Effector memory CD8-positive, alpha-beta T cell (primary cell): Measurements from ENCODE around the gene MDP1.
A peak's percentile ranks its signal among the peaks of the same experiment; 100 is the strongest.
"Not testable (repeated sequence)": the region's sequence is repeated elsewhere in the genome, so short reads cannot be mapped to it uniquely, and the experiment has no call there.

Experiments
- ATAC-seq: fragments of 150-1000 bp; cut with Tn5 transposase; replicated peaks from 2 replicates; pipeline ENCODE4 v1.10.0; 2021; ENCODE audit warnings: mild to moderate bottlenecking, moderate library complexity
- DNase-seq, 3 experiments: peaks; one replicate each; pipeline ENCODE4 v3.0.0; 2021
- H3K27ac Mint-ChIP-seq, 2 donors: one replicate each; pipeline ENCODE4 v1.8.0; 2022; ENCODE audit warnings: mild to moderate bottlenecking in 2 of 2, mixed read lengths in 2 of 2, moderate library complexity in 2 of 2
- H3K27me3 Mint-ChIP-seq, 2 donors: one replicate each; pipeline ENCODE4 v1.8.0; 2022; ENCODE audit warnings: mixed read lengths in 2 of 2
- H3K36me3 Mint-ChIP-seq: one replicate; pipeline ENCODE4 v1.8.0; 2022; ENCODE audit warnings: mild to moderate bottlenecking, moderate library complexity, mixed read lengths; ENCODE audit not compliant: insufficient read depth
- H3K4me1 Mint-ChIP-seq, 2 donors: one replicate each; pipeline ENCODE4 v1.8.0; 2022; ENCODE audit warnings: low read depth in 2 of 2, mixed read lengths in 2 of 2
- H3K4me3 Mint-ChIP-seq, 2 donors: one replicate each; pipeline ENCODE4 v1.8.0; 2022; ENCODE audit warnings: mild to moderate bottlenecking in 2 of 2, mixed read lengths in 2 of 2, moderate library complexity in 2 of 2
- H3K9me3 Mint-ChIP-seq, 2 donors: one replicate each; pipeline ENCODE4 v1.8.0; 2022; ENCODE audit warnings: mixed read lengths in 2 of 2

MDP1 gene

DNA sequence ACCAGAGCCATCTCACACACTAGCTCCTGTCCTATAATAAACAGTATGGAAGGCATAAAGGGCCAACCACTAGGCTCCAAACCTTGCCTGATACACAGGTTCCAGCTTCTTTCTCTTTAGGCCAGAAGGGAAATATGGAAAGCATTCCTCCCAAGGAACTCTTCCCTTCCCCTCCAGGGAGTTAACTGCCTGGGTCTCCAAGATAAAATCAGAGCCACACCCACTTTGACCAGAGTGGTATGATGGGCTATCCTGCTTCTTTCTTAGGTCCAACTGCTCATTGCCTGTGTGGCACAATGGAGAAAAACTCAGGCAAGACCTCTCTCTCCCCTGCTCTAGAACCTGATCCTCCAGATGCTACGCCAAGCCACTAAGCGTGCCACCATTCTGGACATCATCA, 8.2 kb downstream of the MDP1 start:
- no peak for DNase-seq

DNA sequence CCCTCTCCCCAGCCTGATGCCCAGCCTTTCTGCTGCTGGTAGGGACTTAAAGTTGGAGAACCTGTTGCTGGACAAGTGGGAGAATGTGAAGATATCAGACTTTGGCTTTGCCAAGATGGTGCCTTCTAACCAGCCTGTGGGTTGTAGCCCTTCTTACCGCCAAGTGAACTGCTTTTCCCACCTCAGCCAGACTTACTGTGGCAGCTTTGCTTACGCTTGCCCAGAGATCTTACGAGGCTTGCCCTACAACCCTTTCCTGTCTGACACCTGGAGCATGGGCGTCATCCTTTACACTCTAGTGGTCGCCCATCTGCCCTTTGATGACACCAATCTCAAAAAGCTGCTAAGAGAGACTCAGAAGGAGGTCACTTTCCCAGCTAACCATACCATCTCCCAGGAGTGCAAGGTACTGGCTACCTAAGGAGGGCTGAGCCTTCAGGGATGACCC, 8.7 kb downstream of the MDP1 start:
- ATAC-seq (peak; percentile 91), DNase-seq (peak in 2 of 3 experiments; percentile 20 to 23)
- peaks cover 62% of the 10 kb centered on the region for H3K36me3 Mint-ChIP-seq
- no peaks in the 10 kb centered on the region for H3K27me3 Mint-ChIP-seq
- peak overlapping the region; percentile 22 to 46 for H3K4me3 Mint-ChIP-seq
- peaks cover 32 to 36% of the 10 kb centered on the region in 2 donors for H3K4me1 Mint-ChIP-seq
- H3K9me3 Mint-ChIP-seq: peaks cover 2 to 5% of the 10 kb centered on the region in 2 donors
- peak overlapping the region; percentile 93 to 95 for H3K27ac Mint-ChIP-seq

More for the DNA sequence above, 8.2 kb downstream of the MDP1 start:
- H3K27ac Mint-ChIP-seq: peak overlapping the region; percentile 93 to 95
- peaks cover 67% of the 10 kb centered on the region for H3K36me3 Mint-ChIP-seq
- peaks cover 2 to 5% of the 10 kb centered on the region in 2 donors for H3K9me3 Mint-ChIP-seq
- no peaks in the 10 kb centered on the region for H3K27me3 Mint-ChIP-seq
- ATAC-seq: no peak
- peaks cover 33 to 40% of the 10 kb centered on the region in 2 donors for H3K4me1 Mint-ChIP-seq
- no peak overlapping the region for H3K4me3 Mint-ChIP-seq

DNA sequence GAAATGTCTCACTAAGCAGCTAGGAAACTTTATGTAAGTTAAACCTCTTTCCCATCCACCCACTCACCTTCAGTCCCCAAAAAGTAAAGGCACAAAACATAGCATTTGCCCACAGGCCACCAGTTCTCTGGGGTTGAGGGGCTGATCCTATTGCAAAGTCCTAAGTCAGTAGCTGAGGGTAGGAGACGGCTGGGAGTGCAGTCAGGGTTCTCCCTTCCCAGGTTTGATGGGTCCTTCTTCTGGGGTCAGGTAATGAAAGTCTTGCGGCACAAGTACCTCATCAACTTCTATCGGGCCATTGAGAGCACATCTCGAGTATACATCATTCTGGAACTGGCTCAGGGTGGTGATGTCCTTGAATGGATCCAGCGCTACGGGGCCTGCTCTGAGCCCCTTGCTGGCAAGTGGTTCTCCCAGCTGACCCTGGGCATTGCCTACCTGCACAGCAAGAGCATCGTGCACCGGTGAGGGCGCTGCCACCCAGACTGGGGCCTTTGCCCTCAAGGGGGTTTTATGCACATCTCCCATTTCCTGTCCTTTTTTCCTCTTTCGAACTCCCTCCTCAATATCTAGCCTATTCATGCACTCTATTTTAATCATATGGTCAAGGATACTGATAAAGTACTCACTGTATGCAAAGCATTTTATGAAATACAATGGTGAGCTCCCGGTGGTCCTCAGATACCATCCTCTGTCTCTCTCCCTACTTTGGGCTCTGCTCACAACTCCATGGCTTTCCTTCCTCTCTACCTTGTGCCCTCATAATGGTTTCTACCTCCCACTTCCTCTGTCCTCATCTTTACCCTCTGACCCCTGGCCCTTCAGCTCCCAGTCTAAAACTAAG, 9.4 kb downstream of the MDP1 start:
- Mint-ChIP-seq H3K36me3 (peaks cover 60% of the 10 kb centered on the region), H3K9me3 (peaks cover 2 to 5% of the 10 kb centered on the region in 2 donors), H3K4me3 (peak overlapping the region in 1 of 2 donors; percentile 46), H3K27me3 (no peaks in the 10 kb centered on the region), H3K27ac (peak overlapping the region; percentile 93 to 95), H3K4me1 (peaks cover 29 to 33% of the 10 kb centered on the region in 2 donors)
- no peak for ATAC-seq
- no peak for DNase-seq

DNA sequence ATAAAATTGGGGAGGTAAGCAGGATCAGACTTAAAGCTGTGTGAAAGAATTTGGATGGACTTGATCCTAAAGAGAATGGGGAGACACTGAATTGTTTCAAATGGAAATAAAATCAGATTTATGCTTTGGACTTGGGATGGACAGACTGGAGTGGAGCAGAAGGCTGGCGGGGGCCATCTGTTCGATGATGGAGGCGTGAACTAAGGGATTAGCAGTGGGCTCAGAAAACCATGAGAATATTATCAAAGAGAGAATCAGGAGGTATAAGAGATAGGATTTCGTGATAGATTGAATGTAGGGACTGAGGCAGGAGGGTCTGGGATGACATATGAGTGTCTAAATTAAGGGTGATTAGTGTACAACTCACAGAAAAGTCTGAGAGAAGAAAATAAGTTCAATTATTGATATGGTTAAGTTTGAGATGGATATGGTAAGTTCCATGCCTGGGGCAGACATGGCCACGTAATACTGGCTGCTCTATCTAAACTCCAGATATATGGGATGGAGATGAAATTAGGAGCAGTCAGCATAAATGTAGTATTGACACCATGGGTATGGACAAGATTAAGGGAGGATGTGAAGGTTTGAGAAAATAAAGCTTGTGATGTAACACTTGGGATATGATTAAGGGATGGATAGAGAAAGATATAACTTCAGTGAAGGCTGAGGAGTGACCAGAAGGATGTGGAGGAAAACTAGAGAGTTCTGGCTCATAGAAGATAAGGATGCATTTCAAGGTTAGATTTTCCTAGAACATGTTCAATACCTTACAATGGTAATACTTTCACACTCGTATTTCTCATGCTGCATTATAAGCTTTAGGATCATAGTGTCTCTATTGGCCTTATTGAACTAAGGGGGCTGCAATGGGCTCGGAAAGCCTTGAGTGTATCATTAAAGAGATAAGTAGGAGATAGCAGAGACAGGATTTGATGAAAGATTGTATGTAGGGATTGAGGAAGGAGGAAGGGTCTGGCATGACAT, 11.4 kb downstream of the MDP1 start:
- H3K36me3 Mint-ChIP-seq: peaks cover 49% of the 10 kb centered on the region
- no peak overlapping the region for H3K27ac Mint-ChIP-seq
- no peak overlapping the region for H3K4me3 Mint-ChIP-seq
- H3K4me1 Mint-ChIP-seq: peaks cover 21 to 26% of the 10 kb centered on the region in 2 donors
- H3K9me3 Mint-ChIP-seq: peaks cover 2 to 5% of the 10 kb centered on the region in 2 donors
- H3K27me3 Mint-ChIP-seq: no peaks in the 10 kb centered on the region
- DNase-seq: no peak
- no peak for ATAC-seq

- peaks cover 45% of the 10 kb centered on the region for H3K36me3 Mint-ChIP-seq
- DNase-seq, H3K4me3 Mint-ChIP-seq, H3K9me3 Mint-ChIP-seq, ATAC-seq, H3K27ac Mint-ChIP-seq, H3K27me3 Mint-ChIP-seq: not testable (repeated sequence)
- peaks cover 30 to 36% of the 10 kb centered on the region in 2 donors for H3K4me1 Mint-ChIP-seq
Measured at GRCh38 chr14:24203249-24203886, 12.5 kb downstream of the MDP1 start.

DNA sequence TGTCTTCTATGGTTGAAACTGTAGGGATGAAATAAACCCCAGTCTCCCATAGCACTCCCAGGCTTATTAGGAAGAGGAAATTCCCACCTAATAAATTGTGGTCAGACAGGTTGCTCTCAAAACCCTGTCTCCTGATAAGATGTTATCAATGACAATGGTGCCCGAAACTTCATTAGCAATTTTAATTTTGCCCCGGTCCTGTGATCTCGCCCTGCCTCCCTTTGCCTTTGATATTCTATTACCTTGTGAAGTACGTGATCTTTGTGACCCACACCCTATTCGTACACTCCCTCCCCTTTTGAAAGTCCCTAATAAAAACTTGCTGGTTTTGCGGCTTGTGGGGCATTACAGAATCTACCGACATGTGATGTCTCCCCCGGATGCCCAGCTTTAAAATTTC, 13.3 kb downstream of the MDP1 start:
- not testable (repeated sequence) for H3K27ac Mint-ChIP-seq, H3K27me3 Mint-ChIP-seq, DNase-seq, ATAC-seq, H3K4me3 Mint-ChIP-seq, H3K9me3 Mint-ChIP-seq
- peaks cover 40% of the 10 kb centered on the region for H3K36me3 Mint-ChIP-seq
- H3K4me1 Mint-ChIP-seq: peaks cover 26 to 32% of the 10 kb centered on the region in 2 donors

GRCh38 chr14:24198814-24199524, 16.9 kb downstream of the MDP1 start:
- H3K27ac Mint-ChIP-seq: peak overlapping the region; percentile 68 to 73
- no peak overlapping the region for H3K4me3 Mint-ChIP-seq
- DNase-seq (no peak), ATAC-seq (no peak)
- peaks cover 2 to 5% of the 10 kb centered on the region in 2 donors for H3K9me3 Mint-ChIP-seq
- H3K4me1 Mint-ChIP-seq: peaks cover 33 to 35% of the 10 kb centered on the region in 2 donors
- no peaks in the 10 kb centered on the region for H3K27me3 Mint-ChIP-seq
- peaks cover 48% of the 10 kb centered on the region for H3K36me3 Mint-ChIP-seq

DNA sequence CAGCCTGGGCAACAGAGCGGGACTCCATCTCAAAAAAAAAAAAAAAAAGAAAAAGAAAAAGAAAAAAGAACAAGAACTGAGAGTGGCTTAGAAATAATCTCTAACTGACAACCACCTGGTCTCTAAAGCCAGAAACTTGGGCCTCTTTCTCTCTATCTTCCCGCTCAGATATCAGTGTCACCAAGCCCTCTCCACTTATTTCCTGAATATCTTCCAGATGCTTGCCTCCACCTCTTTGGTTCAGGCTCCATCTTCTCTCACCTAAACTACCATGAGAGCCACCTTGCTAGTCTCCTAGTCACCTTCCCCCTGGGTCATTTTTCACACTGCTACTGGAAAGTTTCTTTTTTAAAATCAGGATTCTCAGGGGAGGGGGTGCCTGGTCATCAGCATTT, 18.8 kb downstream of the MDP1 start:
- Mint-ChIP-seq H3K4me1 (peaks cover 30 to 36% of the 10 kb centered on the region in 2 donors), H3K9me3 (no peaks in the 10 kb centered on the region), H3K27me3 (no peaks in the 10 kb centered on the region), H3K36me3 (peaks cover 50% of the 10 kb centered on the region), H3K4me3 (peak overlapping the region; percentile 92 to 93), H3K27ac (peak overlapping the region; percentile 99 to 100)
- DNase-seq (no peak), ATAC-seq (no peak)

DNA sequence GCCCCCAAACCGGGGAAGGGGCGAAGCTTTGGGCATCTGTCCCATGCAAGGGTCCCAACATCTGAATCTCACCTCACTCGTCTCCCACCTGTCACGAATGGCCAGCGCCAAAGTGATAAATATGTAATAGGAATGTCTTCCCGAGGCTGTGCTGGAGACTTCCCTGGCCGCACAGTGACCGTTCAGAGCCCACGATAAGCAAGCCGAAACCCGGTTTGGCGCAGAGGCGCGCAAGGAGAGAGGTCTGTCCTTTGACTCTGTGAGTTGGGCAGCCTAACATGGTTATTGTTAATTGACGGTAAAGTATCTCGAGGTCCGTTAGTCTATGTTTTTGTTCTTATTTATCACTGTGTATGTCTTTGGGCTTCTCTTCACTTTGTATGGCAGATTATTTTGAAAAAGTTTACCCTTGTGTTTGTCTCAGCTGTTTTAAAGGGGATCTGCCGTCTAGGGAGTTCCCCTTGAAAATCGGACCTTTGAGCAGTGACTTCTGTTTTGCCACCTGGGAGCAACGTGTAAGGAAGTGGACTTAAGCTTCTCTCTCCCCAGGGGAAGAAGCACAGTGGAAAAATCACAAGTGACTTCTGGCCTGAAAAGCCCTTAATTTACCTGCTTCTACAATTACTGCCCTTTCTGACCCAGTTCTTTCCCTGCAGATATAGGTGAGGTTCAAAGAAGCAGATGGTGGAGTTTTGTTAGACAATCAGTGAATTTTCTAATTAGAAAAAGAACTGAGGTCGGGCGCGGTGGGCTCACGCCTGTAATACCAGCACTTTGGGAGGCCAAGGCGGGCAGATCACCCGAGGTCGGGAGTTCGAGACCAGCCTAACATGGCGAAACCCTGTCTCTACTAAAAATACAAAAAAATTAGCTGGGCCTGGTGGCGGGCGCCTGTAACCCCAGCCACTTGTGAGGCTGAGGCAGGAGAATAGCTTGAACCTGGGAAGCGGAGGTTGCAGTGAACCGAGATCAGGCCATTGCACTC, 19.5 kb downstream of the MDP1 start:
- Mint-ChIP-seq H3K27me3 (no peaks in the 10 kb centered on the region), H3K4me3 (peak overlapping the region; percentile 92 to 93), H3K9me3 (no peaks in the 10 kb centered on the region), H3K4me1 (peaks cover 30 to 37% of the 10 kb centered on the region in 2 donors), H3K36me3 (peaks cover 55% of the 10 kb centered on the region), H3K27ac (peak overlapping the region; percentile 99 to 100)
- ATAC-seq (no peak), DNase-seq (no peak)

DNA sequence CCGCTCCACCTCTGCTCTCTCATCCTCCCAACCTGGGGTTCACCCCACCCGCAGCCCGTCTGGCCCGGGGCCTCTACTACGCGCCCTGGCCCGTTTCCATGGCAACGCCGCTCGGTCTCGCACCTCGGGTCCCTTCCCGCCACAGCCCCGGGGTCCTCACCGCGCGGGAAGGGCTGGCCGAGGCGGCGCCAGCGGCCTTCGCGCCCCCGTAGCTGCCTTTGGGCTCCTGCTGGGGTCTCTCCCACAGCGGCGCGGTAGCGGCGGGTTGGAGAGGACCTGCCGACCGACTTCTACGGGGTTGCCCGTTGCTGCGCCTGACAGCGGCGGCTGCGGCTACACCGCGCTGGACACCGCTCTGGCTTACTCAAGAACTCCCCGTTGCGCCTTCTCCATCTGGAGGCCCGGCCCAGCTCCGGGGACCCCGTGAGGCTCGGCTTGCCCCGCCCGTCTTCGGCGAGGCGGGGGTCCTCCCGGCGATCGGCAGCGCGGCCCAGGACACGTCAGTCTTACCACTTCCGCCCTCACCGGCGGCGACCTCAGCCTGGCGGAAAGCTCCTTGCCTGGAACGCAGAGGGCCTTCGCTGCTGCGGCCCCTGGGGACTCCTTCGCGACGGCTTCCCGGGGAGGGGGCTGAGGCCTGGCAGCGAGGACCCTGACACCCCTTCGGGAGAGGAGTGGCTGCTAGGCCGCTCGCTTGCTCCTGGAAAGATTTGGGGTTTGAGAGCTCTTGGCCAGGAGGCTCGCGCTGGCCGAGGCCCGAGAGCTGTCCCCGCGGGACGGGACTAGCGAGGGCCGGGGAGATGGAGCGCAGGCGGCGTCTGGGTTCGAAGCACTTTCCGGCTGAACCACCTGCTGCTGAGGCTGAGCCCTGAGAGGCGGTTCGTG, 20.4 kb downstream of the MDP1 start, which contains the start of gene TM9SF1:
Gene TM9SF1 (minus strand): TSS at position 256 of the 885 bp plus-strand sequence. CDS start 422 bp downstream, outside the sequence.
- peaks cover 30 to 37% of the 10 kb centered on the region in 2 donors for H3K4me1 Mint-ChIP-seq

GRCh38 chr14:24194873-24195185, 21.0 kb downstream of the MDP1 start:
- Mint-ChIP-seq H3K27ac (peak overlapping the region; percentile 99 to 100), H3K9me3 (no peaks in the 10 kb centered on the region), H3K36me3 (peaks cover 60% of the 10 kb centered on the region), H3K27me3 (no peaks in the 10 kb centered on the region), H3K4me3 (peak overlapping the region; percentile 92 to 93), H3K4me1 (peaks cover 30 to 37% of the 10 kb centered on the region in 2 donors)
- no peak for DNase-seq
- no peak for ATAC-seq

More for the DNA sequence above, 20.4 kb downstream of the MDP1 start, which contains the start of gene TM9SF1:
- Mint-ChIP-seq H3K36me3 (peaks cover 57% of the 10 kb centered on the region), H3K9me3 (no peaks in the 10 kb centered on the region), H3K4me3 (peak within 1 kb of the TSS; percentile 92 to 93), H3K27me3 (no peaks in the 10 kb centered on the region), H3K27ac (peak within 1 kb of the TSS; percentile 99 to 100)
- DNase-seq (peak; percentile 92 to 96 (median 96)), ATAC-seq (peak; percentile 84)
